GM19240 (cell line): ENCODE data around the gene SLC25A42.
"Not testable (repeated sequence)": the region's sequence is repeated elsewhere in the genome, so short reads cannot be mapped to it uniquely, and the experiment has no call there.

Experiments used
- DNase-seq: peaks from one replicate; pipeline ENCODE4 v3.0.0; 2011; ENCODE audit warnings: low spot score; ENCODE audit not compliant: insufficient read length

The SLC25A42 gene

DNA sequence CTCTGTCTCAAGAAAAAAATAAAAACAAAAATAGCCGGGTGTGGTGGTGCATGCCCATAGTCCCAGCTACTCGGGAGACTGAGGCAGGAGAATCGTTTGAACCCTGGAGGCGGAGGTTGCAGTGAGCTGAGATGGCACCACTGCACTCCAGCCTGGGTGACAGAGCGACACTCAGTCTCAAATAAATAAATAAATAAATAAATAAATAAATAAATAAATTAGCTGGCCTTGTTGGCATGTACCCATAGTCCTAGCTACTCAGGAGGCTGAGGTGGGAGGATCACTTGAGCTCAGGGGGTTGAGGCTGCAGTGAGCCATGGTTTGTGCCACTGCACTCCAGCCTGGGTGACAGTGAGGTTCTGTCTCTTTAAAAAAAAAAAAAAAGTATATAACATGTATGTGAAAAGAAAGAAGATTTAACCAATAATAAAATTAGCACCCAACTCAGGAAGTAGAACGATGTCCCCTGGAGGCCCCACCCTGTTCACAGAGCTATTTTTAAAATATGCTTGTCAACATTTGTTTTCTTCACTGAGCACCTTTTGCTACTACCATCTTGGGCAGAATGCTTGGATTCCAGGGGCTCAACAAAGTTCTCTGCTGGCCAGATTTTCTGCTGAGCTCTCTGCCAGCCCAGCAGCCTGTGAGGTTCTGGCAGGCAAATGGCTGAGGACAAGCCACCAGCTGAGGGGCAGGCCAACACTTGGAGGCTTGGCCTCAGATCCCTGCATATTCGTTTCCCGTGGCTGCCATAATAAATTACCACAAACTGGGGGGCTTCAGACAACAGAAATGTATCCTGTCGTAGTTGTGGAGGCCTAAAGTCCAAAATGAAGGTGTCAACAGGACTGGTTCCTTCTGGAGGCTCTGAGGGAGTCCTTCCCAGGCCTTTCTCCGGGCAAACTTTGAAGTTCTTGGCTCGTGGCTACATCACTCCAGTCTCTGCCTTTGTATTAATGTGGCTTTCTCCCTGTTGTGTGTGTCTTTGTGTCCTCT lies 5.2 kb downstream of the SLC25A42 start:
- DNase-seq, result peak; percentile 23

DNA sequence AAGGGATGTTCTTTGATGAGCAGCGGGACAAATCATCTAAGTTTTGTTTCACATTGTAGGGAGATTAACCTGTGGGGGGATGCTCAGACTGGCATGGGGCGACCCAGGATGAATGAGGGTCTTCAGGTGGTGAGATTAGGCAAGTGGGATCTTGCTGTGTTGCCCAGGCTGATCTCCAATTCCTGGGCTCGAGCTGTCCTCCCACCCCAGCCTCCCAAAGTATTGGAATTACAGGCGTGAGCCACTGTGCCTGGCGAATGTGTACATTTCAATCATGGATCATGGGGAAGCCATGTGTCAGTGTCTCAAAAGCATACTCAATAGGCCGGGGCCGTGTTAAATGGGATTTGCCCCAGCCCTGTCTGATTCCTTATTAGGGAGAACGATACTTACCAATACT lies 8.1 kb downstream of the SLC25A42 start:
- no peak for DNase-seq

DNA sequence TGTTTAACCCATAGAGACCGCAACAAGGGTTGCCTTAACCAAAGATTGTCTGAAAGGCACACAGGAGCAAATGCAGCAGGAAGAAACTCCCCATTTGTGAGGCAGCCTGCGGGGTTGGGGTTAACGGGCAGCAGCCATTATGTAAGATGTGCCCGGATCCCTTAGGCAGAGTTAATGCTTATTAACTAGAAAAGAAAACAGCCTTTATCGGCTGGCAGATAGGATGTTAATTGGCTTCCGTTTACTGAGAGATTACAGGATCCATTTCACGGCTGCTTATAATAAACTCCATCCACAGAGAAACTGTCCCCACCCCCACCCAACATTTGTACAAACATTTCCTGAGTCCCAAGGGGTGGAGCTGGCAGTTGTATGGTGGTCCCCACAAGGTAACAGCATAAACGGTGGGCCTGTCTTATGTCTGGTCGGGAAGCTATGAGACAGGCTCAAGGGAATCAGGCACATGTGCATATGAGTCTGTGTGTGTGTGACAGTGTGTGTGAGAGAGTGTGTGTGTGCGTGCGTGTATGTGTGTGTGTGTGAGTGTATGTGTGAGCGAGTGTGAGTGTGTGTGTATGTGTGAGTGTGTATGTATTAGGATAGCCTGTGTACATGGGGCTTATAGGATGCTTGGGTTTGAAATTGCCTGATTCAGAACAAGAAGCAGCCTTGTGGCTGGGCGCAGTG lies 10.5 kb downstream of the SLC25A42 start:
- DNase-seq, result no peak

DNA sequence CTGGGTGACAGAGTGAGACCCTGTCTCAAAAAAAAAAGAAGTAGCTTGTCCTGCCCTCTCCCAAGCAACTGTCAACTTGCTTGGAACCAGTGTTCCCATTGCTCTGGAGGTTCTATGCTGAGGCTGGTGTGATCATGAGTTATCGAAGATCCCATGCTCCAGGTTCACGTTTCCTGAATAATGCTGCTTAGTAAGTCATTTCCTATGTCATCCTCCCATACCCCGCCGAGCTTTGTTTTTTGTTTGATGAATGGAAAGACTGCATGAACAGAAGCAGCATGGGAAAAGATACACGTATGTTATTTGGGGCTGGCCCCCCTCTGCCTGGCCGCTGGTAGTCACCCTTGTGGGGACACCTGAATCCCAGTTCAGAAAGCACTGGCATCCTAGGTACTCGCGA lies 11.3 kb downstream of the SLC25A42 start:
- DNase-seq, result no peak

DNA sequence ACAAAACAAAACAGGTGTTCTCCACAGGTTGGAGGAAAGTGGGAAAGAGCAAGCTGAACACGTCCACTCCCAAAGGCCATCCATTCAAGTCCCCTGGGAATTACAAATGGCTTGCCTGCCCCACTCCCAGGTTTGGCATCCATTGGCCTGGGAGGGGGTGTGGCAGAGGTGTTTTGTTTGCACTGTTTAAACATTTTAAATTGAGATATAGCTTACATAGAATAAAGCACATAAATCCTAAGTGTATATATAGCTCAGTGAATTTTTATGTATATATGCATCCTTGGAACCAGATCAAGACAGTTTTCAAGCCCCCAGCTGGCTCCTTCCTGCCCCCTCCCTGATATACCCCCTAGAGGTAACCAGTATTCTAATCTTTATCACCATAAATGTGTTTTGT lies 12.7 kb downstream of the SLC25A42 start:
- no peak for DNase-seq

DNA sequence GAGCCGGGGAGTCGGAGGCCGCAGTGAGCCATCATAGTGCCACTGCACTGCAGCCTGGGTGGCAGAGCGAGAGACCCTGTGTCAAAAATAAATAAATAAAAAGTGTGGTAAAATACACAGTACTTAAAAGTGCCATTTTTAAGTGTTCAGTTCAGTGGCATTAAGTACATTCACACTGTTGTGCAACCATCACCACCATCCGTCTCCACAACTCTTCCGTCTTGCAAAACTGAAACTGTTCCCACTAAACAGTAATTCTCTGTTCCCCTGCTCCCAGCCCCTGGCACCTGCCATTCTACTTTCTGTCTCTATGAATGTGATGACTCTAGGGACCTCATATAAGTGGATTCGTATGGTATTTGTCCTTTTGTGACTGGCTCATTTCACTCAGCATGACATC lies 13.3 kb downstream of the SLC25A42 start:
- DNase-seq, result no peak

DNA sequence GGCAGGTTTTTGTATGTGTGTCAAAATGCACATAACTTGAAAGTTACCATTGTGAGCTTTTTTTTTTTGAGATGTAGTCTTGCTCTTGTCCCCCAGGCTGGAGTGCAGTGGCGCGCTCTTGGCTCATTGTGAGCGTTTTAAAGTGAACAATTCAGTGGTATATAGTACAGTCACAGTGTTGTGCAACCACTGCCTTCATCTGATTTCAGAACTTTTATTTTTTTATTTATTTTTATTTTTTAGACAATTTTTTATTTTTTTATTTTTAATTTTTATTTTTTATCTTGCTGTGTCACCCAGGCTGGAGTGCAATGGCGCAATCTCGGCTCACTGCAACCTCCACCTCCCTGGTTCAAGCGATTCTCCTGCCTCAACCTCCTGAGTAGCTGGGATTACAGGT lies 15.0 kb downstream of the SLC25A42 start:
- DNase-seq, result no peak

DNA sequence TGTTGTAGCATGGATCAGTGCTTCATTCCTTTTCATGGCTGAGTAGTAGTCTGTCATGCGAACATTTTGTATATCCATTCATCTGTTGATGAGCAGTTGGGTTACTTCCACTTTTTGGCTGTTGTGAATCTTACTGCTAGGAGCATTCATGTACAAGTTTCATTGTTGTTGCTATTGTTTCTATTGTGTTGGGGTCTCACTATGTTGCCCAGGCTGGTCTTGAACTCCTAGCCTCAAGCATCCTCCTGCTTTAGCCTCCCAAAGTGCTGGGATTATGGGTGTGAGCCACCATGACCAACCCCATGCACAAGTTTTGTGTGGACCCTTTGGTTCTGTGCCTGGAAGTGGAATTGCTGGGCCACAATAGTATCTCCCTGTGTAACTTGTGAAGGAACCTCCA lies 15.8 kb downstream of the SLC25A42 start:
- DNase-seq, result no peak

DNA sequence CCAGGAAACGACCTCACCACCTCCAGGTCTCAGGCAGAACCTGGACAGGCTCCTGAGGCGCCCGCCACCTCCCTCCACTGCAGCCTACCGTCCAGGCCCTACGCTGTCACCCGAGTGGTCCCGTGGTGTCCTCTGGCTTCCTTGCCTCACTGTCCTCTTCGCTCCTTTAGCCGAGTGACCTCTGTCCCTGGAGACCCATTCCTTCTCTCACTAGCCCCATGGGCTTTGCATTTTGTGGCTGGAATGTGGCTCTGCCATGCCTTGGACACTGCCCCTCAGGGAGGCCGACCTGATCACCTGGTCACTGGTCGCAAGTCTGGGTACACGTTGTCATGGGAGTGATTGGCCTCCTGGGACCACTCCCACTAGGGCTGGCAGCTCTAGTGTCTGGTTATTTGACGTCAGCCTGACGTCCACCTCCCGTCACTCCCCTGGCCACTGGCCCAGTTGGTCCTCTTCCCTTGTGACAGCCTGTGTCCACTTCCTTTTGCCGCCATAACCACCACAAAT lies 17.9 kb downstream of the SLC25A42 start:
- DNase-seq, result no peak

DNA sequence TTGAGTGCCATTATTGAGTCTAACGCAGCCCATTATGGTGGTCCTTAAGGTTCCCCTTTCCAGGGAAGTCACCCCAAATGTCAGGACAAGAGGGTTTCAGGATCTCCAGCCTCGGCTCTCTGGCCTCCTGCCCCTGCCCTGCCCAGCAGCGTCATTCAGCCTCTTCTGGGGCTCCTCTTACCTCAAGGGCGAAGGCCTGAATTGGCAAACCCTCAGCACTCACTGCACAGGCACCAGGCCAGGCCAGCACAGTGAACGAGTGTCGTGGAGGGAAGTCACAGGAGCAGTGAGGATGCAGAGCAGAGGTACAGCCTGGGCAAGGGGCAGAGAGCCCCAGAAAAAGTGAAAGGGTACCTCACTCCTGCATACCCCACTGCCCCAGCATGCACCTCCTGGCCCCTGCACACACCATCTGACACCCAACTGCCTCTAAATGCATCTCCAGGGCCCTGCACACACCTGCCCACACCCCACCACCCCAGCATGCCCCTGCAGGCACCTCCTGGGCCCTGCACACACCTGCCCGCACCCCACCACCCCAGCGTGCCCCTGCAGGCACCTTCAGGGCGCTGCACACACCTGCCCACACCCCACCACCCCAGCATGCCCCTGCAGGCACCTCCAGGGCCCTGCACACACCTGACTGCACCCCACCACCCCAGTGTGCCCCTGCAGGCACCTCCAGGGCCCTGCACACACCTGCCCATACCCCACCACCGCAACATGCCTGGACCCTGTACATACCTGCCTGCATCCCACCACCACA lies 19.8 kb downstream of the SLC25A42 start:
- DNase-seq, result no peak

DNA sequence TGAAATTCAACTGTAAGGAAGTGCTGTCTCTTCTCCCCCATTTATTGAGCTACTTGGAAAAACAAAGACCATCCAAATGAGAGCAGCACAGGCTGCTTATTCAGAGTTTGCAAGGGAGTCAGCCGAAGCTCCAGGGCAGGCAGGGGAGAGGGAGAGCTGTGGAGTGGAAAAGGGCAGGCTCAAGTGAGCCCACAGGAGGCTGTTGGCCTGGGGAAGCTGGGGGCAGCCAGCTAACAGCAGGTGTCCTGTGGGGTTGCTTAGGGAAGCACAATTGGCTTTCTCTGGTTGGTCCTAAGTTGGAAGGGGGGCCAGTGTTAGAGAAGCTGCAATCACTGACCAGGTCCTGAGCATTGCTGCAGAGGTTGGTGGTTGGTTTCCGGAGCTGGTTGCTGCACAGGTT lies 23.9 kb downstream of the SLC25A42 start:
- DNase-seq, result no peak

DNA sequence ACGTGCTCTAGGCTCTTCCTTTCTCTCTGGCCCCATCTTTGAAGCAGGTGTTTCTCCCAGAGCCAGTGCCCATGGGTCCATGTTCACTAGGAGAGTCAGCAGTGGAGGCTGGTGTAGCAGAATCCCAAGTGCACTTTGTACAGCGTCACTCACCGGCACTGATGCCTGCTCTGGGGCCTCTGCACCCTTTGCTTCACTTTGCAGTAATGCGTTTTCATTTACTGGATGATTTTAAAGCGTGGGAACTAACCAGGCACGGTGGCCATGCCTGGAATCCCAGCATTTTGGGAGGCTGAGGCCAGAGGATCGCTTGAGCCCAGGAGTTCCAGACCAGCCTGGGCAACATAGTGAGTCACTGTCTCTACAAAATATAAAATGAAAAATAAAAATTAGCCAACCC lies 30.7 kb downstream of the SLC25A42 start:
- no peak for DNase-seq

DNA sequence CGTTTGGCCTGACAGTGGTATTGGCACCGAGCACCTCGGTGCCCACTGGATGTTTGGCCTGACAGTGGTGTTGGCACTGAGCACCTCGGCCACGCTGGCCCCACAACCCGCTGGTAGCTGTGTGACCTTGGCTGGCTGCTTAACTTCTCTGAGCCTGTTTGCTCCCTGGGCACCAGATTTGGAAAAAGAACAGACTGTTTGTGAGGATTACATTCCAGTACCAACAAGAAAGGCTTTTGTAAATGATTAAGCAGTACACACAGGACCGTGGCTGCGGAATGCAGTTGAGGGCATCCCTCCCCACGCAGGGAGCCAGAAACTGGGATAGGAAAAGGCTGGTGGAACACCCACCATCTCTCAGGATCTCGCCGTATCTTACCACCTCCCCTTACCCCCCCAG lies 31.9 kb downstream of the SLC25A42 start:
- no peak for DNase-seq

DNA sequence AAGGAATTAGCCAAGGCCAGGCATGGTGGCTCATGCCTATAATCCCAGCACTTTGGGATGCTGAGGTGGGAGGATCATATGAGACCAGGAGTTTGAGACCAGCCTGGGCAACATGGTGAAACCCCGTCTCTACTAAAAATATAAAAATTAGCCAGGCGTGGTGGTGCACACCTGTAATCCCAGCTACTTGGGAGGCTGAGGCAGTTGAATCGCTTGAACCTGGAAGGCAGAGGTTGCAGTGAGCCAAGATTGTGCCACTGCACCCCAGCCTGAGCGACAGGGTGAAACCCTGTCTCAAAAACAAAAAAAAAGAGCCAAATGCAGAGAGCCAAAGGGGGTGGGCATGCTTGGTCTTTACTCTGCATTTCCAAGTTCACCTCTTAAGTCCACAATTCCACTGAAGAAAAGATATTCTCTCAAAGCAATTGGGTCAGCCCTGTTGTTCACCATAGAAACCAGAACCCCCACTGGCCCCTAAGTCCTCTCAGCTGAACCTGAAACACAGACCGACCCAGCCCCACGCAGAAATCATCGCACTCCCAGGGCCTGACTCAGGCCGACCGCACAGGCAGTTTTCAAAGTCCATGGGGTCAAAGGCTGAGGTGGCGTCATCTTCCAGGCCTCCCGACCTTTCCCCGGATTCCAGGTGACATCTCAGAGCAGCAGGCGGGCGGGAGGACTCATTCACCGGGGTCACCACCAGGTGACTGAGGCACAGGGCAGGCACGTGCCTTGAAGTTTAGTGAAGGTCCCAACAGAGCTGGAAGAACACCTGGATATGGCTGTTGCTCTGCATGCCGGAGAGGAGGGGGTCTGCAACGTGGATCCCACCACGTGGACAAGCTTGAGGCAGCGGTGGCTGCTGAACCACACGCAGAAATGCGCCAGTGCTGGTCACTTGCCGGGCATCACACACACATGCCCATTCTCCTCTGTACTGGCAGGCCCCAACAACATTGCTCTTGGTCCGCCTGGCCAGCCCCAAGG lies 33.1 kb downstream of the SLC25A42 start:
- DNase-seq, result no peak

DNA sequence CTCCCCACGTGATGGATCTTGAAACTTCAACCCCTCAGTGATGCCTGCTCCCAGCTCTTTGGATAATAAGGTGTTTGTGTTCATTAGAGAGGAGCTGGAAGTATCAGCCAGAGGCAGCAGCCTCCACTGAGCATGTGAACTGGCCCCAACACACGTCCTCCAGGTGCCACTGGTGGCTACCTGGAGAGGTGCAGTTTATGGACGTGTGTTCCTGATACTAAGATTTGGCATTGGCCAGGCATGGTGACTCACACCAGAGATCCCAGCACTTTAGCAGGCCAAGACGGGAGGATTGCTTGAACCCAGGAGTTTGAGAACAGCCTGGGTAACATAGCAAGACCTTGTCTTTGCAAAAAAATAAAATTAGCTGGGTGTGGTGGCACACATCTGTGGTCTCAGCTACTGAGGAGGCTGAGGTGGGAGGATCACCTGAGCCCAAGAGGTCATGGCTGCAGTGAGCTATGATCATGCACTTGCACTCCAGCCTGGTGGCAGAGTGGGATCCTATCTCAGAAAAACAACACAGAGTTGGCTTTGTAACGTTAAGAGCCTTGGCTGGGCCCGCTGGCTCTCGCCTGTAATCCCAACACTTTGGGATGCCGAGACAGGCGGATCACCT lies 34.4 kb downstream of the SLC25A42 start:
- DNase-seq, result no peak

DNA sequence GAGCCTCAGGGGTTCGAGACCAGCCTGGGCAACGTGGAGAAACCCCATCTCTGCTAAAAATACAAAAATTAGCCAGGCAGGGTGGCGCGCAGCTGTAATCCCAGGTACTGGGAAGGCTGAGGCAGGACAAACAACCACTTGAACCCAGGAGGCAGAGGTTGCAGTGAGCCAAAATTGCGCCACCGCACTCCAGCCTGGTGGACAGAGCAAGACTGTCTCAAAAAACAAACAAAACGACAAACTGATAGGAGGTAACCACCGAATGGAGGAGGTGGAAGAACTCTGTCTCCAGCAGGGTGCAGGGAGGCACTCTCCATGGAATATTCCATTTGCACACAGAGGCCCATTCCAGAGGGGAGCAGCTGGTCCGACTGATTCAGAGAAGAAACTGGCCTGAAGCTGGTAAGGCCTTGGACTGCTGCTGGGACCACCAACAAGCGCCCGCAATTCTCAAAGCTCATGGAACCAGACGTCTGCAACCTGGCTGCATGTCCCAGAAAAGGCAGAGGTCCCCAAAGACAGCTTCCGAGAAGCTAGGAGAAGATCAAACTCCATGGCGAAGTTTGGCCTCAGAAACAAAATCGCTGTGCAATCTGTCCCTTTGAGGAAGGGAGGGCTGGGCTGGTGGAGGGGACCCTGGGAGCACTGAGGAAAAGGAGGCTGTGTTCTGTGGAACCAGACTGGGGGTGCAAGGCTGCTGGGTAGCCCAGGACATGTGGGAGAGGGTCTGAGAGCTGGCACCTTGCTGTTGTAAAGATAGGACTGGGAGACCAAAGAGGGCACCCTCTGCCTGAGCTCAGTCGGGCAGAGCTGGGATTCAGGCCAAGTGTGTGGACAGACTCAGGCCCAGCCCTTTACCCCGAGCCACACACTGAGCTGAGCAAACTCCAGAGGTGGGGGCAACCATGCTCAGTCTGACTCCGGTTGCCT lies 35.2 kb downstream of the SLC25A42 start:
- DNase-seq, result no peak

DNA sequence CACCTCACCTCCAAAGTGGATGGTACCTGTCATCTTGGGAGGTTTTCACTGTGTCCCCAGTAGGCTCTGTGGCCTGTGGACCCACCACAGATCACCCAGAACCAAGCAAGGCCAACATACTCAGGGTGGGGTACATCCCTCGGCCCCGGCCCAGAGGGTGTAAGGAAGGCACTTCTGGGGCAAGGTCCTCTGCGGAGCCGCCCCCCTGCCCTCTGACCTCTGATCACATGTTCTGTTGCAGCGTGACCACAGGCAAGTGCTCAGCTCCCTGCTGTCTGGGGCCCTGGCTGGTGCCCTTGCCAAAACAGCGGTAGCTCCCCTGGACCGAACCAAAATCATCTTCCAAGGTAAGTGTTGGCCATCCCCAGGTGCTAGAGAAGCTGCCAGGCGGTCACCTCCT lies 37.7 kb downstream of the SLC25A42 start:
- no peak for DNase-seq

DNA sequence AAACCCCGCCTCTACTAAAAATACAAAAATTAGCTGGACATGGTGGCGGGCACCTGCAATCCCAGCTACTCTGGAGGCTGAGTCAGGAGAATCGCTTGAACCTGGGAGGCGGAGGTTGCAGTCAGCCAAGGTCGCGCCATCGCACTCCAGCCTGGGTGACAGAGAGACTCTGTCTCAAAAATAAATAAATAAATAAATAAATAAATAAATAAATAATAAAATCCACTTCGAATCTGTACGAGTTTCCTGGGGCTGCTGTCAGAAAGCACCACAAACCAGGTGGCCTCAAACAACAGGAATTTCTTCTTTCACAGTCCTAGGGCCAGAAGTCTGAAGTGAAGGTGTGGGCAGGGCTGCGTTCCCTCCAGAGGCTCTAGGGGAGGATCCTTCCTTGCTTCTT lies 38.8 kb downstream of the SLC25A42 start:
- DNase-seq, result not testable (repeated sequence)

DNA sequence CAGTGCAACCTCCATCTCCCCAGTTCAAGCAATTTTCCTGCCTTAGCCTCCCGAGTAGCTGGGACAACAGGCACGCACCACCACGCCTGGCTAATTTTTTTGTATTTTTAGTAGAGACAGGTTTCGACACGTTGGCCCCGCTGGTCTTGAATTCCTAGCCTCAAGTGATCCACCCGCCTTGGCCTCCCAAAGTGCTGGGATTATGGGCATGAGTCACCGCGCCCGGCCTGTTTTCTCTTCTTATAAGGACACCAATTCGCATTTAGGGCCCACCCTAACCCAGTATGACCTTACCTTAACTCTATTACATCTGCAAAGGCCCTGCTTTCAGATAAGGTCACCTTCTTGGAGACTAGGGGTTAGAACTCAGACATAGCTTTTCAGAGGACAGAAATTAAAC lies 39.4 kb downstream of the SLC25A42 start:
- DNase-seq, result no peak
